Neural crest cell (in vitro differentiated cells): ENCODE measurements around the gene TPBGL. TPM values are rescaled to one million over a fixed set of nuclear protein-coding genes. Genes with fewer than 3 reads are reported as not detected.

Experiments used
- DNase-seq: peaks from one replicate; pipeline ENCODE4 v3.0.0; 2021; ENCODE audit warnings: low read depth, mixed read lengths, low spot score
- H3K27ac Mint-ChIP-seq: one replicate; pipeline ENCODE4 v1.8.0; 2021; ENCODE audit warnings: mild to moderate bottlenecking, mixed read lengths; ENCODE audit not compliant: unreplicated experiment
- H3K27me3 Mint-ChIP-seq: 2 replicates; pipeline ENCODE4 v1.8.0; 2021; ENCODE audit warnings: low read depth, mild to moderate bottlenecking, mixed read lengths
- H3K36me3 Mint-ChIP-seq: 2 replicates; pipeline ENCODE4 v1.8.0; 2021; ENCODE audit warnings: low read depth, mild to moderate bottlenecking, mixed read lengths
- H3K4me1 Mint-ChIP-seq: 2 replicates; pipeline ENCODE4 v1.8.0; 2021; ENCODE audit warnings: mixed read lengths
- H3K4me3 Mint-ChIP-seq: one replicate; pipeline ENCODE4 v1.8.0; 2021; ENCODE audit warnings: mild to moderate bottlenecking, mixed read lengths
- H3K9me3 Mint-ChIP-seq: 2 replicates; pipeline ENCODE4 v1.8.0; 2021; ENCODE audit warnings: mixed read lengths
- total RNA-seq: library from RNA; stranded (reverse); gene quantifications from 2 replicates; pipeline ENCODE4 v1.2.1, GENCODE V29; 2021
- TF ChIP-seq, protein P1 (sequence below): fragments of 200-600 bp; sonication (generic); conservative IDR thresholded peaks from 2 replicates; pipeline ENCODE4 v1.5.0; 2021; ENCODE audit warnings: antibody characterized with exemption, mild to moderate bottlenecking

The TPBGL gene
- total RNA-seq, 1 donor from 2014 or later: 0.19 TPM

DNA sequence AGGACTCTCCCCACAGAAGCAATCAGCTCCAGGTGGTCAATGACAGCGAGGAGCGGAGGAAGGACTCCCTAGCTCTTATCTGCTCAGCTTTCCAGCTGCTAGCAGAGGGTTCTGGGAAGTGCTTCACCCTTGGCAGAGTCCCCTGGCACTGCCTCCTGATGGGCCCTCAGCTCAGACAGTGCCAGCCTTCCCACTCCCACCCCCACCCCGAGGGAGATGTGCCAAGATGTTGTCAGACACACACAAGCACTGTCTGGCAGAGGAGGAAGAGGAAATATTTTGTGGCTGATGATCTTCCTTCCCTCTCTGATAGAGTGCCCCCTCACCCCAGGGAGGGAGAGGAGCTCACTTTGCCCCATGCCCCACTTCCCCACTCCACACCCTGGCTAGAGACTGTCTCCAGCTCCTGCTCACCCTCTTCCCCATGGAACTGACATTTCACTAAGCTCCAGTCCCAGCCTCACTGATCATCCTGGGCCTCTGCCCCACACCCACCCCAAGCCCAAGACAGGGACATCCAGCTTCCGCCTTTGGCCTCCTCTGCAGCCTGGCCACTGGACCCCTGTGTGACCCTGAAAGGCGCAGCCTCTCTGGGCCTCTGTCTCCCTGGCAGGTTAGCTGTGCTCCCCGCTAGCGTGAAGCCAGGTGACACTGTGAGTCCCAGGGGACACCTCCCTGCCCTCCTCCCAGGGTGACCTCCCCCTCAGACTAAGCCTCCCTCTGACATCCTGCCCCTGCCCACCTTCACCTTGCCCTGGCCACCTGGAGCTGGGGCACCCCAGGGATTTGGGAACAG lies 45.2 kb upstream of the TPBGL start:
- TF ChIP-seq, protein P1, sequence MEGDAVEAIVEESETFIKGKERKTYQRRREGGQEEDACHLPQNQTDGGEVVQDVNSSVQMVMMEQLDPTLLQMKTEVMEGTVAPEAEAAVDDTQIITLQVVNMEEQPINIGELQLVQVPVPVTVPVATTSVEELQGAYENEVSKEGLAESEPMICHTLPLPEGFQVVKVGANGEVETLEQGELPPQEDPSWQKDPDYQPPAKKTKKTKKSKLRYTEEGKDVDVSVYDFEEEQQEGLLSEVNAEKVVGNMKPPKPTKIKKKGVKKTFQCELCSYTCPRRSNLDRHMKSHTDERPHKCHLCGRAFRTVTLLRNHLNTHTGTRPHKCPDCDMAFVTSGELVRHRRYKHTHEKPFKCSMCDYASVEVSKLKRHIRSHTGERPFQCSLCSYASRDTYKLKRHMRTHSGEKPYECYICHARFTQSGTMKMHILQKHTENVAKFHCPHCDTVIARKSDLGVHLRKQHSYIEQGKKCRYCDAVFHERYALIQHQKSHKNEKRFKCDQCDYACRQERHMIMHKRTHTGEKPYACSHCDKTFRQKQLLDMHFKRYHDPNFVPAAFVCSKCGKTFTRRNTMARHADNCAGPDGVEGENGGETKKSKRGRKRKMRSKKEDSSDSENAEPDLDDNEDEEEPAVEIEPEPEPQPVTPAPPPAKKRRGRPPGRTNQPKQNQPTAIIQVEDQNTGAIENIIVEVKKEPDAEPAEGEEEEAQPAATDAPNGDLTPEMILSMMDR: no peak
- no peak for DNase-seq
- H3K4me1 Mint-ChIP-seq: no peaks in the 10 kb centered on the region
- no peak overlapping the region for H3K27ac Mint-ChIP-seq
- no peaks in the 10 kb centered on the region for H3K27me3 Mint-ChIP-seq
- H3K36me3 Mint-ChIP-seq: no peaks in the 10 kb centered on the region
- no peaks in the 10 kb centered on the region for H3K9me3 Mint-ChIP-seq
- no peak overlapping the region for H3K4me3 Mint-ChIP-seq

DNA sequence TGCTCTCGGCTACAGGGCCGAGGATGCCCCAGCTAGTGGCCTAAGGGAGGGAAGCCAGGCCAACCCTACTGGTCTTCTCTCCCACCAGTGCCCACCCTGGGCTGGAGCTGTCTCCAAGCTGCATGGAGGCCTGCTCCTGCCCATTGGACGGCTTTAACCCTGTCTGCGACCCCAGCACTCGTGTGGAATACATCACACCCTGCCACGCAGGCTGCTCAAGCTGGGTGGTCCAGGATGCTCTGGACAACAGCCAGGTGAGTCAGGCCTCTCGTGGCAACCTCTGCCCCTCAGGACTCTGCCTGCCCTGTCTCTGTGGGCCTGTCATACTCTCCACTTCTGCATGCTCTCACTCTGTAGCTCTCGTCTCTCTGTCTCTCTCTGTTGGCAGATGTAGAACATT lies 44.1 kb upstream of the TPBGL start:
- Mint-ChIP-seq H3K4me1 (no peaks in the 10 kb centered on the region), H3K36me3 (no peaks in the 10 kb centered on the region), H3K27me3 (no peaks in the 10 kb centered on the region), H3K27ac (no peak overlapping the region), H3K9me3 (no peaks in the 10 kb centered on the region), H3K4me3 (no peak overlapping the region)
- DNase-seq: no peak
- TF ChIP-seq, protein P1: no peak

DNA sequence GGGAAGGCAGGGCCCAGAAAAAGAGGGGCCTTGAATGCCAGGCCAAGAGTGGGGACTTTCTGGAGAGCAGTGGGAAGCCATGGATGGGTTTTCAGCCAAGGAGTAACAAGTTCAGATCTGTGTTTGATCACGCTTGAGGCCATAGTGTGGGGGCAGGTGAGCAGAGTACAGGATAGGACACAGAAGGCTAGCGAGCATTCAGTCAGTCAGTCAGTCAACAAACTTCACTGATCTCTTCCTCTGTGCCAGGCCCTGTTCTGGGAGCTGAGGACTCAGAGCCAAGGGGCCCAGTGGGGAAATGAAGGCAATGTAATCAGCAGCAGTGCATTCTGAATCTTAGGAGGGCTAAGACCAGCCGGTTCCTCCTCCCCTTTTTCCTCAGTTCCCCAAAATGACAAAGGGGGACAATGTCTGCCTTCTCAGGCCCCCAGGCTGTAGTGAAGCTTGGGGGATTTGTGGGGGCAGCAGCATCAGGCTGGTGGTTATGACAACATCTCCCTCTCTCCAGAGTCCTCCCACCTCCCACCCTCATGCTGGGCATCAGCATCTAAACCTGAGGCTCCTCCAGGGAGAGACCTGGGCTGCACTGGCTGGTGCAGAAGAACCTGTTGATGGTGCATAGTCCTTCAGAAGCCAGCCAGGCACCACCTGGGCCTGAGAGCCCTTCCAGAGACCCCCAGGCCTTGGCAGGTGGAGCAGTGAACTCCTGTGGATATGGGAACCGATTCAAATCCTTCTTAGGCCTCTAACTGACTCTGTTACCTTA lies 42.9 kb upstream of the TPBGL start:
- H3K36me3 Mint-ChIP-seq: no peaks in the 10 kb centered on the region
- no peaks in the 10 kb centered on the region for H3K9me3 Mint-ChIP-seq
- TF ChIP-seq, protein P1: no peak
- no peak overlapping the region for H3K27ac Mint-ChIP-seq
- H3K27me3 Mint-ChIP-seq: peaks cover 2% of the 10 kb centered on the region
- H3K4me1 Mint-ChIP-seq: no peaks in the 10 kb centered on the region
- DNase-seq: no peak
- H3K4me3 Mint-ChIP-seq: no peak overlapping the region

DNA sequence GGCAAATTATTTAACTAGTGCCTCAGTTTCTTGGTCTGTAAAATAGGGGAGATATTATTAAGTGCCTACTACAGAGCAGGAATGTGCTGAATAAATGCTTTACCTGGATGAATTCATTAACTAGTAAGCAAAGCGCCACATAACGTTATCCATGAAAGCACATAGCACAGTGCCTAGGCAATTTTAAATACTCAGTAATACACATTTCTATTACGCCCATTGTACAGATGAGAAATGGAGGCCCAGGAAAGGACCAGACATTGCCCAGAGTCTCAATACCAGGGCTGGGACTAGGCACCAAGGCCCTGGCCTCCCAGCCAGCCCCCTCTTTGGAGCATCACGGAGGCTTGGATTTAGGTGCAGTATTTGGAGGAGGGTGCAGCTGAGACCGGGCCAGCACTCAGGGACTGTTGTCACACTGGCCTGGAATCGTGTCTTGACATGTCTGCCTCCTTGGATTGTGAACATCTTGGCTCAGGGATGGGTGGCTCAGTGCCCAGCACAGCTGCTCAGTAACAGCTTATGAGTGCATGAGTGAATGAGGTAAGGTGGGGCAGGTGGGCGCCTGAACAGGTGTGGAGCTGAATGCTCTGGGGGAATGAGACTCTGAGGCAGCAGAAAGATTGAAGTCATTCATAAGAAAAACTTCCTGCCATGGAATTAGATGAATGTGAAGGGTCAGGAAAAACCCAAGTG lies 42.1 kb upstream of the TPBGL start:
- Mint-ChIP-seq H3K4me3 (no peak overlapping the region), H3K27me3 (peaks cover 4% of the 10 kb centered on the region), H3K9me3 (no peaks in the 10 kb centered on the region), H3K4me1 (no peaks in the 10 kb centered on the region), H3K36me3 (no peaks in the 10 kb centered on the region), H3K27ac (no peak overlapping the region)
- no peak for DNase-seq
- TF ChIP-seq, protein P1: no peak

DNA sequence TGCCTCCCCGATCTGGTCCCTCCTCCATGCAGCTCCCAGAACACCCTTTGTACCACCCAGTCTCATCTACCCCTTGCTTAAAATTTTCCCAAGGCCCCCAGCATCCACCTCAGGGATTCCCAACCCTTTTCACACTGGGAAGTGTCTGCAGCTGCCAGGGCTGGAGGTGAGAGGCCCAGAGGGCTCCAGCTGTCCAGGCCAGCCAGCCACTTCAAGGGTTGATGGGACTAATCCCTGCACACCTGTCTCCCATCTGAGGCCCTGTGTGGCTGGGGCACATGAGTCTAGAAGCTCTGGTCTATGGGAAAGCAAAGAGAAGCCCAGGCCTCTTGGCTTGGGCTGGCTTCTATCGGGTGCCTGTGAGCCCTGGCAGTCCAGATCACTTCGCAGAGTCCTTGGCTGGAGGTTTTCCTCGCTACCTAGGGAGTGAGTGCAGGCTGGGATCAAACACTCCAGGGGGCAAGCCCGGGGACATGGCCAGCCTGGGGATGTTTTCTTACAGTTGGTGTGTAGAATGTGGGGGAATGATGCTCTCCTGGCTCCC lies 41.1 kb upstream of the TPBGL start:
- H3K4me1 Mint-ChIP-seq: no peaks in the 10 kb centered on the region

More for the DNA sequence above, 41.1 kb upstream of the TPBGL start:
- Mint-ChIP-seq H3K27ac (no peak overlapping the region), H3K9me3 (no peaks in the 10 kb centered on the region), H3K4me3 (no peak overlapping the region), H3K36me3 (no peaks in the 10 kb centered on the region), H3K27me3 (peaks cover 4% of the 10 kb centered on the region)
- TF ChIP-seq, protein P1: no peak
- DNase-seq: no peak
